HG02885 (cell line): ENCODE results near the gene C2CD4C.
"Not testable (repeated sequence)": the region's sequence is repeated elsewhere in the genome, so short reads cannot be mapped to it uniquely, and the experiment has no call there.

Experiments
- ATAC-seq: cut with Tn5 transposase; IDR thresholded peaks from one replicate; pipeline ENCODE4 v1.9.1; 2021; ENCODE audit warnings: mild to moderate bottlenecking; ENCODE audit not compliant: unreplicated experiment, poor library complexity

Gene C2CD4C

GRCh38 chr19:386632-387301 is 22.2 kb downstream of the C2CD4C start:
- not testable (repeated sequence) for ATAC-seq

GRCh38 chr19:386189-386588 is 22.8 kb downstream of the C2CD4C start:
- not testable (repeated sequence) for ATAC-seq

GRCh38 chr19:384799-385169 is 24.2 kb downstream of the C2CD4C start:
- no peak for ATAC-seq

- ATAC-seq, result no peak
Measured at GRCh38 chr19:383922-384798, 24.8 kb downstream of the C2CD4C start.

GRCh38 chr19:383040-383439 is 25.9 kb downstream of the C2CD4C start:
- no peak for ATAC-seq

GRCh38 chr19:382578-382977 is 26.4 kb downstream of the C2CD4C start:
- ATAC-seq, result not testable (repeated sequence)

- not testable (repeated sequence) for ATAC-seq
Measured at GRCh38 chr19:381901-382300, 27.0 kb downstream of the C2CD4C start.

- ATAC-seq, result not testable (repeated sequence)
Measured at GRCh38 chr19:380618-381219, 28.2 kb downstream of the C2CD4C start.

GRCh38 chr19:379796-380195 is 29.2 kb downstream of the C2CD4C start:
- no peak for ATAC-seq

- no peak for ATAC-seq
Measured at GRCh38 chr19:378706-379105, 30.2 kb downstream of the C2CD4C start.

GRCh38 chr19:377801-378581 is 31.0 kb downstream of the C2CD4C start:
- no peak for ATAC-seq

GRCh38 chr19:376111-376470 is 32.9 kb downstream of the C2CD4C start:
- ATAC-seq, result no peak

GRCh38 chr19:375395-376110 is 33.4 kb downstream of the C2CD4C start:
- no peak for ATAC-seq

- no peak for ATAC-seq
Measured at GRCh38 chr19:374886-375235, 34.1 kb downstream of the C2CD4C start.

- no peak for ATAC-seq
Measured at GRCh38 chr19:374183-374885, 34.6 kb downstream of the C2CD4C start.

- no peak for ATAC-seq
Measured at GRCh38 chr19:373391-374182, 35.4 kb downstream of the C2CD4C start.

- no peak for ATAC-seq
Measured at GRCh38 chr19:372306-372890, 36.5 kb downstream of the C2CD4C start.

- ATAC-seq, result no peak
Measured at GRCh38 chr19:371501-372168, 37.3 kb downstream of the C2CD4C start.
